Spleen (tissue), 11 donors: ENCODE measurements around the gene SOX13. TPM values are rescaled to one million over a fixed set of nuclear protein-coding genes. Genes with fewer than 3 reads are reported as not detected.

ENCODE experiments used
- DNase-seq: peaks from one replicate; pipeline ENCODE4 v3.0.0-alpha.2; 2020
- H3K27ac ChIP-seq, 8 donors: fragments of 200-600 bp; sonication (generic) in 7 of 8; 1 replicate in 4 of 8; 2 replicates in 4 of 8; pipeline versions ENCODE4 v1.5.0 to v1.8.0; 2016 to 2021; ENCODE audit warnings: inconsistent platforms in 4 of 8, mild to moderate bottlenecking in 4 of 8, moderate library complexity in 1 of 8
- H3K27me3 ChIP-seq, 7 donors: fragments of 200-600 bp; sonication (generic) in 6 of 7; replicated peaks in 1 of 7; 1 replicate in 4 of 7; 2 replicates in 3 of 7; pipeline versions ENCODE4 v1.5.0 to v1.8.0; 2016 to 2021; ENCODE audit warnings: inconsistent platforms in 3 of 7, mild to moderate bottlenecking in 1 of 7
- H3K36me3 ChIP-seq, 6 donors: fragments of 200-600 bp; sonication (generic) in 5 of 6; 1 replicate in 4 of 6; 2 replicates in 2 of 6; pipeline versions ENCODE4 v1.5.0 to v1.8.0; 2016 to 2021; ENCODE audit warnings: inconsistent platforms in 2 of 6
- H3K4me1 ChIP-seq, 6 donors: fragments of 200-600 bp; sonication (generic) in 5 of 6; 1 replicate in 3 of 6; 2 replicates in 3 of 6; pipeline versions ENCODE4 v1.5.0 to v1.8.0; 2016 to 2021; ENCODE audit warnings: inconsistent platforms in 3 of 6
- H3K4me3 ChIP-seq, 8 donors: fragments of 200-600 bp; sonication (generic) in 7 of 8; 1 replicate in 4 of 8; 2 replicates in 4 of 8; pipeline versions ENCODE4 v1.5.0 to v1.8.0; 2016 to 2021; ENCODE audit warnings: inconsistent platforms in 4 of 8, mild to moderate bottlenecking in 4 of 8, moderate library complexity in 2 of 8
- H3K9me3 ChIP-seq, 8 donors: fragments of 200-600 bp; sonication (generic) in 7 of 8; 1 replicate in 4 of 8; 2 replicates in 4 of 8; pipeline versions ENCODE4 v1.5.0 to v1.8.0; 2016 to 2021; ENCODE audit warnings: inconsistent platforms in 4 of 8
- CTCF ChIP-seq, 11 experiments: fragments of 200-600 bp in 7 of 11; fragments of 450-650 bp in 4 of 11; sonication (generic) in 4 of 11; IDR thresholded peaks in 8 of 11; conservative IDR thresholded peaks in 3 of 11; 1 replicate in 7 of 11; 2 replicates in 4 of 11; pipeline versions ENCODE4 v1.4.0 to v1.8.0; 2016 to 2021; ENCODE audit warnings: antibody characterized with exemption in 11 of 11, inconsistent platforms in 4 of 11, mild to moderate bottlenecking in 1 of 11
- POLR2A ChIP-seq, 3 donors: fragments of 450-650 bp; IDR thresholded peaks; one replicate each; pipeline ENCODE4 v1.5.1; 2017; ENCODE audit warnings: antibody characterized with exemption in 3 of 3, mild to moderate bottlenecking in 1 of 3
- POLR2AphosphoS5 ChIP-seq, 3 donors: sonication (generic); formaldehyde crosslinking; IDR thresholded peaks; one replicate each; pipeline ENCODE4 v1.5.1; 2017; ENCODE audit warnings: antibody characterized with exemption in 3 of 3
- WGBS, 5 donors: extraction: QIAGEN DNeasy Blood & Tissue Kit in 3 of 5; methylation state at CpG; one replicate each; pipeline versions ENCODE4 v1.1.5 to v1.1.7; 2013 to 2018; 5-methylcytosine and 5-hydroxymethylcytosine counted together
- intact Hi-C: fragments of 100-400 bp; cut with DNase I; formaldehyde crosslinking; loops from one replicate; pipeline ENCODE4 v1.15.0; 2023; ENCODE audit warnings: low total_unique reads
- polyA plus RNA-seq, 3 donors: library from polyadenylated mRNA; stranded (reverse); fragments of 200-250 nt; gene quantifications; one replicate each; pipeline ENCODE4 v1.2.1, GENCODE V29; 2013
- total RNA-seq, 7 donors: library from RNA; depleted of rRNA in 3 of 7; stranded (reverse); fragments of >200 nt in 3 of 7; fragmentation: NEBNext Ultra II Directional in 4 of 7; extraction: Animal tissue kit (Norgen Biotek cat#: 25700) in 4 of 7; gene quantifications; one replicate each; pipeline versions ENCODE4 v1.1.0 to v1.2.1, GENCODE V29; 2016 to 2021
- donor health status: healthy with polysubstance abuse.
- donor health status: DM: no; HTN: no; CAD: no; lungs with moderate emphysema.
- donor health status: DM: no; HTN: no; CAD: no.
- donor health status: Bipolar disorder and iron deficiency.
- donor health status: healthy.
- donor health status: DM: no; HTN: no; CAD: no.
- donor health status: DM: yes; HTN: yes; CAD: no.

Gene SOX13
- total and polyA plus RNA-seq, 10 donors, result 2.0 to 28.7 (median 18.0) TPM

- DNase-seq, result peak; percentile 36
- Histone ChIP-seq H3K4me3 (no peak overlapping the region), H3K27ac (peak overlapping the region in 3 of 8 donors; percentile 9 to 80 (median 80)), H3K27me3 (no peaks in the 10 kb centered on the region), H3K4me1 (peaks cover 0 to 63% (median 10%) of the 10 kb centered on the region in 6 donors), H3K36me3 (no peaks in the 10 kb centered on the region), H3K9me3 (no peaks in the 10 kb centered on the region)
- intact Hi-C loops, result no loop called here
- TF ChIP-seq POLR2AphosphoS5 (IDR thresholded peaks at IDR 0.05) (no peak), CTCF (IDR thresholded peaks at IDR 0.05 in 8 of 11, conservative IDR thresholded peaks at IDR 0.05 in 3 of 11) (no peak), POLR2A (IDR thresholded peaks at IDR 0.05) (no peak)
- WGBS, 5 donors, result 69 to 92% (median 80%) methylated on average over 7 of the region's 7 CpGs
These were observed 13.0 kb downstream of the SOX13 start for GRCh38 chr1:204085876-204086275.

- Histone ChIP-seq H3K9me3 (no peaks in the 10 kb centered on the region), H3K4me1 (peaks cover 0 to 69% (median 10%) of the 10 kb centered on the region in 6 donors), H3K27ac (peak overlapping the region in 6 of 8 donors; percentile 11 to 85 (median 80)), H3K4me3 (no peak overlapping the region), H3K36me3 (no peaks in the 10 kb centered on the region), H3K27me3 (no peaks in the 10 kb centered on the region)
- TF ChIP-seq CTCF (IDR thresholded peaks at IDR 0.05 in 8 of 11, conservative IDR thresholded peaks at IDR 0.05 in 3 of 11) (no peak), POLR2AphosphoS5 (IDR thresholded peaks at IDR 0.05) (no peak), POLR2A (IDR thresholded peaks at IDR 0.05) (no peak)
- intact Hi-C loops, result no loop called here
- DNase-seq, result peak; percentile 33
- WGBS, 5 donors, result 83 to 91% (median 88%) methylated on average over 7 to 8 of the region's 8 CpGs
These were observed 14.4 kb downstream of the SOX13 start for GRCh38 chr1:204087181-204087892.

- WGBS, 5 donors, result 73 to 88% (median 83%) methylated on average over 7 of the region's 7 CpGs
- no peak for DNase-seq
- intact Hi-C loops, result no loop called here
- Histone ChIP-seq H3K27ac (peak overlapping the region in 6 of 8 donors; percentile 11 to 85 (median 80)), H3K9me3 (no peaks in the 10 kb centered on the region), H3K36me3 (no peaks in the 10 kb centered on the region), H3K4me1 (peaks cover 0 to 75% (median 13%) of the 10 kb centered on the region in 6 donors), H3K27me3 (no peaks in the 10 kb centered on the region), H3K4me3 (no peak overlapping the region)
- no peak for TF ChIP-seq POLR2A (IDR thresholded peaks at IDR 0.05)
- TF ChIP-seq CTCF (IDR thresholded peaks at IDR 0.05 in 8 of 11, conservative IDR thresholded peaks at IDR 0.05 in 3 of 11), result no peak
- TF ChIP-seq POLR2AphosphoS5 (IDR thresholded peaks at IDR 0.05), result no peak
These were observed 15.1 kb downstream of the SOX13 start for GRCh38 chr1:204087893-204088528.

- H3K36me3 ChIP-seq, result no peaks in the 10 kb centered on the region
- DNase-seq, result no peak
- H3K27me3 ChIP-seq, result no peaks in the 10 kb centered on the region
- H3K4me3 ChIP-seq, result no peak overlapping the region
- TF ChIP-seq POLR2AphosphoS5 (IDR thresholded peaks at IDR 0.05) (no peak), CTCF (IDR thresholded peaks at IDR 0.05 in 8 of 11, conservative IDR thresholded peaks at IDR 0.05 in 3 of 11) (no peak), POLR2A (IDR thresholded peaks at IDR 0.05) (no peak)
- intact Hi-C loops, result no loop called here
- H3K27ac ChIP-seq, result peak overlapping the region in 5 of 8 donors; percentile 71 to 85 (median 80)
- 62 to 75% (median 67%) methylated on average over 5 to 8 of the region's 8 CpGs for WGBS, 5 donors
- H3K9me3 ChIP-seq, result no peaks in the 10 kb centered on the region
- peaks cover 0 to 81% (median 18%) of the 10 kb centered on the region in 6 donors for H3K4me1 ChIP-seq
These were observed 15.7 kb downstream of the SOX13 start for GRCh38 chr1:204088596-204088995.
